NCI-H187 treated with DMSO at 0.1 percent for 48 hours (cell line): Measurements from ENCODE around the gene POLDIP3.
"Not testable (repeated sequence)": the region's sequence is repeated elsewhere in the genome, so short reads cannot be mapped to it uniquely, and the experiment has no call there.

ENCODE experiments used
- DNase-seq: peaks from one replicate; lab custom pipeline; 2025; lab: John Stamatoyannopoulos, UW

Gene POLDIP3

GRCh38 chr22:42584364-42584940 lies 30.2 kb downstream of the POLDIP3 start:
- DNase-seq, result no peak

DNA sequence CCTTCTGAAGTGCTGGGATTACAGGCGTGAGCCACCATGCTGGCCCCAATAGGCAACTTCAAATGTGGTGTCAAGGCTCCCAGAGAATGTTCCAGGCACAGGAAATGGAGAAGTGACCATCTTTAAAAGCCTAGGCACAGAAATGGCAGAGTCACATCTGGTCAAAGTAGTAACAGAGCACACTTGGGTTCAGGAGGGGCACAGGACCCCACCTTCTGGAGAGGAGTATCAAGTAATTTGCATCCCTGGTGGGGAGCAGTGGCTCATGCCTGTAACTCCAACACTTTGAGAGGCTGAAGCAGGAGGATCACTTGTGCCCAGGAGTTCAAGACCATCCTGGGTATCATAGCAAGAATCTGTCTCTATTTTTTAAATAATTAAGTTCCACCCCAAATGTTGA lies 31.7 kb downstream of the POLDIP3 start:
- DNase-seq, result no peak

DNA sequence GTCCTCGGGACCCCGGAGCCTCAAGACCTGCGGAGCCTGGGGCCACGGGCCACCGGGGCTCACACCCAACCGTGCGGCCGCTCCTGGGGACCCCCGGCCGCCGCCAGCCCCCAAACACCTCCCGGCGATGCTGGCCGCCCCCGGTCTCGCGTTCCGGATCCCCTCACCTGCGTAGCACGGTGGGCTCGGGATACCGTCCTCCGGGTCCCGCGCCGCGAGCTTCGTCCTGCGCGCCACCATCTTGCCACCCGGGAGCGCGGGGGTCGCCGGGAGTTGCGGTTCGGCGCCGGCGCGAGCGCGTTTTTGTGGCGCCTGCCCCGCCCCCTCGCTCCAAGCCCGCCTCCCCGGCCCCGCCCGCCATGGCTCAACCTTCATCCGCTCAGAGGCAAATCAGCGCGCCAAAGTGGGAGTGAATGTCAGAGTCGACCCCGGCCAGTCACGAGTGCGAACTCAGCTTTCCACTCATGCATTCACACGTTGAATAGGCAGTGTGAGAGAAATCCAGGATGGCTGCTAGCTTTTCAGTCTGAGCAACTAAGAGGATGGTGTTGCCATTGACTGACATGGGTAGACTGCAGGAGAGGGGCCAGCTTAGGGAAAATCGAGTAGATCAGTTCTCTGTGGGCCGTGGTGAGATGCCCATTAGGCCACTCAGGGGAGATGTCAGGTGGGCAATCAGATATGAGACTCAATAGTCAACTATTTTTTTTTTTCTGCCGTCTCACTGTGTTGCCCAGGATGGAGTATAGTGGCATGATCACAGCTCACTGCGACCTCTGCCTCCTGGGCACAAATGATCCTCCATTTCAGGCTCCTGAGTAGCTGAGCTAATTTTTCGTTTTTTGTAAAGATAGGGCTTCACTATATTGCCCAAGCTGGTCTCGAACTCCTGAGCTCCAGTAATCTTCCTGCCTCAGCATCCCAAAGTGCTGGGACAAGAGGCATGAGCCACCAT lies 32.6 kb downstream of the POLDIP3 start:
- DNase-seq, result no peak

DNA sequence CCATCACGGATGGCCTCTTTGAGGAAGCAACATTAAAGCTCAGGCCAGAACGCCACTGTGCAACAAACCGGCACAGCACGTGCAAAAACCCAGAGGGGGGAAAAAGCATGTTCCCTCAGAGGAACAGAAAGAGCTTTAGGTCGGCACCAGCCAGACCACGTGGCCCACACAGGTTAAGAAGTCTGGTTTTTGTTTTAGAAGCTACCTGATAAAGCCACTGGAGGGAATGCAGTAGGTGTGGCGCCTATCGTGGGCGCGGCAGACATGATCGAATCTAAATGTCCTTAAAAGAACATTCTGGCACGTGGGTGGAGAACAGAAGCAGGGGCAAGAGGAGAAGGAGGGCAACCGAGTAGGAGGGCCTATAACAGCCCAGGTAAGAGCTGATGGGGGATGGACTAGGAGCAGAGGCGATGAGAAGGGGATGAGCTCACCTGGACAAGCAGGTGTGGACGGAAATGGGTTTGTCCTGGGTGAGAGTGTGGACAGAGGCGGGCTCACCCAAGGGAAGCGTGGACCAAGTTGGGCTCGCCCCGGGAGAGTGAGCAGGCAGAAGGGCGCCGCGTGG lies 33.4 kb downstream of the POLDIP3 start:
- DNase-seq, result not testable (repeated sequence)

DNA sequence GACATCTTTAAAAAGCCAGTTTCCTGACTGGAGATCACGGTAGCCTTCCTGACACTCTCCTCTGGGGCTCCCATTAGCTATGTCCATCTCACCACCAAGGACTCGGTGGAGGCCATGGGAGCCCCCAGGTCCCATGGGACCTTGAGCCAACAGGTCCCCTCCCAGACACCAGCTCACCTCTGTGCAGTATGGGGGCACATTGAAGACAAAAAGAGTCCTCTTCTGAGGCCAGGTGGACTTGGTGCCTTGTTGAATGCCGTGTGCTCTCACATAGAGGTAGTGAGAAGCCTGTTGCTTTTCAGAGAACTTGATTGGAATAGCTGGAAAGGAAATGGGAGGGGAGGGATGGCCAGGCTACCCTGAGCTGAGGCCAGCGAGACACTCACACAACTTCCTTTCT lies 34.6 kb downstream of the POLDIP3 start:
- not testable (repeated sequence) for DNase-seq

DNA sequence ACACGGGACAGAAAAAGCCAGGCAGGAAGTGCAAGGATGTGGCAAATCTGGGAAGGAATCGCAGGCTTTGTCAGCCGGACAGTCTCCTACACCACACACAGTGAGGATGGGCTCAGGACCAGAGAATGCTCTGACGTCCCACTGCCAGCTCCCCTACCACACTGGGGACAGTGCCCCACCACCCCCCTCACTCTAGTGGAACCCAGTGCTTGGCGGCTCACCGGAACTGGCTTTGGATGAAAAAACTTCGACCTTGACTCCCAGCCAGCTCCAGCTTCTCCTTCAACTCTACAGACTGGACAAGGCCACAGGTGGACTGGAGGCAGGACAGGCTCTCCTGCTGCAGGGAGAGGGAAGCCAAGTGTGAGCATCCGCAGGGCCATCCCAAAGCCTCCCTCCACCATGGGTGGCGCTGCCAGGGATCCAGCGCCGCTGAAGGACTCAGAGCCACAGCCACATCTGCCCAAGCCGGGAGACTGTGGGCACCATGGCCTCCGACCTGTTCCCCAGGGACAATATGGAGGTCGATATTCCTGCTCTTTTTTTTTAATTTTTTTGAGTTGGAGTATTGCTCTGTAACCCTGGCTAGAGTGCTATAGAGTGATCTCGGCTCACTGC lies 37.0 kb downstream of the POLDIP3 start:
- no peak for DNase-seq

GRCh38 chr22:42577141-42577540 lies 37.5 kb downstream of the POLDIP3 start:
- not testable (repeated sequence) for DNase-seq

GRCh38 chr22:42575996-42576574 lies 38.6 kb downstream of the POLDIP3 start:
- DNase-seq, result not testable (repeated sequence)

- DNase-seq, result not testable (repeated sequence)
Observed at GRCh38 chr22:42574468-42574867, 40.2 kb downstream of the POLDIP3 start.

GRCh38 chr22:42574046-42574445 lies 40.6 kb downstream of the POLDIP3 start:
- not testable (repeated sequence) for DNase-seq

- not testable (repeated sequence) for DNase-seq
Observed at GRCh38 chr22:42571068-42571467, 43.6 kb downstream of the POLDIP3 start.

DNA sequence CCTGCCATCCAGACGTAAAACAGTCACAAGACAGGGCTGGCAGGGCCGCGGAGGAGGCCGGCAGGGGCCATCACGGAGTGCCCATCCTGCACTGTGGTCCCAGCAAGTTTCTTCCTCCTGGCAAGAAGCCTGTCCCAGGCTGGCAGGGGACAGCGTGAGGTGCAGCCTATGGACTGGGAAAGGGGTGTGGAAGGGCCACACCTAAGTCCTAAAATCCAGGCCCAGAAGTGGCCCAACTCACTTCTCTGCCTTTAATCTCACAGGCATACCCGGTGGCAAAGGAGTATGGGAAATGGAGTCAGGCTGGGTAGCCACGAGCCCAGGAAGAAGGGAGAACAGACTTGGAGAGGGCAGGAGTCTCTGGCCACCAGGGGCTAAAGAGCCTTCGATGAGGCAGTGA lies 44.1 kb downstream of the POLDIP3 start:
- not testable (repeated sequence) for DNase-seq

DNA sequence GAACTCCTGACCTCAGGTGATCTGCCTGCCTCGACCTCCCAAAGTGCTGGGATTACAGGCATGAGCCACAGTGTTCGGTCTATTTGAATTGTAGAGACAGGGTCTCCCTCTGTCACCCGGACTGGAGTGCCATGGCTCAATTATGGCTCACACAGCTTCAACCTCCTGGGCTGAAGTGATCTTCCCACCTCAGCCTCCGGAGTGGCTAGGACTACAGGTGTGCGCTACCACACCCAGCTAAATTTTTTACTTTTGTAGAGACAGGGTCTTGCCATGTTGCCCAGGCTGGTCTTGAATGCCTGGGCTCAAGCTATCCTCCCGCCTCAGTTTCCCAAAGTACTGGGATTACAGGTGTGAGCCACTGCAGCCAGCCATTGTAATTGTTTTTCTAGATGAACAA lies 46.7 kb downstream of the POLDIP3 start:
- DNase-seq, result not testable (repeated sequence)

GRCh38 chr22:42565956-42566355 lies 48.7 kb downstream of the POLDIP3 start:
- DNase-seq, result no peak

GRCh38 chr22:42564699-42565098 lies 50.0 kb downstream of the POLDIP3 start:
- no peak for DNase-seq

DNA sequence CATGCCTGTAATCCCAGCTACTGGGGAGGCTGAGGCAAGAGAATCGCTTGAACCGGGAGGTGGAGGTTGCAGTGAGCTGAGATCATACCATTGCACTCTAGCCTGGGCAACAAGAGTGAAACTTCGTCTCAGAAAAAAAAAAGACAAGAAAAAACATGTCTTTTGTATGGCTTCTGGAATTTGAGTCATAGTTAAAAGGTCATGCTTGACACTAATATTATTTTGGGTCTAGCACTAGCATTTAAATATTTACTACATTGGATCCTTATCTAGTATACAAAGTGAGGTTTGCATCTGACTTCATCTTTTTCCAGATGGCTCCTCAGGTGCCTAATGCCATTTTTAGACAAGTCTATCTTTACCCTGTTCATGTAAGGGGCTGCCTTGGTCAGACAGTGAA lies 50.7 kb downstream of the POLDIP3 start:
- not testable (repeated sequence) for DNase-seq

- no peak for DNase-seq
Observed at GRCh38 chr22:42562684-42563083, 52.0 kb downstream of the POLDIP3 start.

DNA sequence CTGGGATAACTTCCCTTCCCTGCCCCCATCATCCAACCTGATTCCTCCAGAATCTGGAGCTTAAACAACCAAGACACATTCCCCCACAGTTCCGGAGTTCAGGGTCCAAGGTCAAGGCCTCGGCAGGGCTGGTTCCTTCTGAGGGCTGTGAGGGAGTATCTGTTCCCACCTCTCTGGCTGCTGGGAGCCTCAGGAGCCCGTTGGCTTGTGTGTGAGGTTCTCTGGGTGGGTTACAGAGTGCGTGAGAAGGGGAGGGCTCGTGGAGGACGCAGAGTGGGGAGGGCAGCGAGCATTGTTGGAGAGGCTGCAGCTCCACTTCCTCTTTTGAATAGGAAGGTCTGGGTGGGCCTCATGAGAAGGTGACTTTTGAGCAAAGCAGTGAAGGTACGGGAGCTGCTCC lies 52.4 kb downstream of the POLDIP3 start:
- no peak for DNase-seq

DNA sequence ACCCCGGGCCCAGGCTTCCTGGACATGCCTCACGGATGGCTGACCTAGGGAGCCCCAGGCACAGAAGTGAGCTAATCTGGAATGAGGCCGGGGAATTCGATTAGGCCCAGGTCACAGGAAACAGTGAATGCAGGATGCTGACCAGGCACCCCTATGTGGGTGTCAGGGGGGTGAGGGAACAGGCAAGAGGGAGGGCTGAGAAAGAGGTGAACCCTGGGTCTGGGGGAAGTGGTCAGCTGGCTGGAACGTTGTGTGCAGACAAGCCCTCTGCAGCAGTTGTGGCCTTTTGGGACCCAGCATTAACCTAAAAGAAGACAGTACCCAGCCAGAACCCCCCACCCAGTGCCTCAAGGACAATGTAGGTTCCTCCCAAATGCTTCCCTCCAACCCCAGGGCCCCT lies 52.8 kb downstream of the POLDIP3 start:
- no peak for DNase-seq

GRCh38 chr22:42560781-42561180 lies 53.9 kb downstream of the POLDIP3 start:
- no peak for DNase-seq

- no peak for DNase-seq
Observed at GRCh38 chr22:42560381-42560780, 54.3 kb downstream of the POLDIP3 start.
